Fibroblast of skin of right biceps (primary cell): ENCODE data around the gene ATP6V0D1.

Experiments
- DNase-seq: peaks from one replicate; pipeline ENCODE4 v3.0.0-alpha.2; 2013

The ATP6V0D1 gene

GRCh38 chr16:67389911-67390815 is 90.8 kb downstream of the ATP6V0D1 start:
- DNase-seq = no peak

GRCh38 chr16:67388591-67388990 is 92.4 kb downstream of the ATP6V0D1 start:
- DNase-seq = no peak

GRCh38 chr16:67388191-67388590 is 92.8 kb downstream of the ATP6V0D1 start:
- DNase-seq = no peak
